Stimulated activated CD4-positive, alpha-beta T cell treated with anti-CD3 and anti-CD28 coated beads, Interleukin-4, amount 100 ng/mL, for 48 hours (primary cell): ENCODE data around the gene DCAF10.
"Not testable (repeated sequence)": the region's sequence is repeated elsewhere in the genome, so short reads cannot be mapped to it uniquely, and the experiment has no call there.

Experiments used
- DNase-seq, 2 donors: peaks; one replicate each; pipeline ENCODE4 v3.0.0-alpha.2; 2020; ENCODE audit warnings: low read depth in 2 of 2

The DCAF10 gene

GRCh38 chr9:37908698-37909186 is 108.1 kb downstream of the DCAF10 start:
- DNase-seq = no peak

GRCh38 chr9:37909326-37909725 is 108.7 kb downstream of the DCAF10 start:
- DNase-seq = no peak

- DNase-seq = not testable (repeated sequence)
These were observed 109.2 kb downstream of the DCAF10 start for GRCh38 chr9:37909836-37910235.

GRCh38 chr9:37910271-37910670 is 109.7 kb downstream of the DCAF10 start:
- DNase-seq = no peak

- no peak for DNase-seq
These were observed 110.7 kb downstream of the DCAF10 start for GRCh38 chr9:37911271-37911681.

- peak; percentile 65 to 83 for DNase-seq
These were observed 113.0 kb downstream of the DCAF10 start for GRCh38 chr9:37913480-37914153.

- no peak for DNase-seq
These were observed 113.6 kb downstream of the DCAF10 start for GRCh38 chr9:37914154-37914551.

- DNase-seq = no peak
These were observed 114.2 kb downstream of the DCAF10 start for GRCh38 chr9:37914701-37915358.

- no peak for DNase-seq
These were observed 115.4 kb downstream of the DCAF10 start for GRCh38 chr9:37915911-37916470.

- no peak for DNase-seq
These were observed 116.1 kb downstream of the DCAF10 start for GRCh38 chr9:37916471-37917312.
